Activated CD4-positive, alpha-beta T cell treated with anti-CD3 and anti-CD28 coated beads, Interleukin-2, amount 10 ng/mL, durations not matched to agents 24 days and 14 days (primary cell): ENCODE measurements around the gene GPR84. TPM values are rescaled to one million over a fixed set of nuclear protein-coding genes. Genes with fewer than 3 reads are reported as not detected.

Source experiments
- DNase-seq: peaks from one replicate; pipeline ENCODE4 v3.0.0; 2022
- H3K27ac Mint-ChIP-seq: one replicate; pipeline ENCODE4 v1.8.0; 2022; ENCODE audit warnings: mild to moderate bottlenecking, mixed read lengths
- H3K27me3 Mint-ChIP-seq: one replicate; pipeline ENCODE4 v1.8.0; 2022; ENCODE audit warnings: mixed read lengths
- H3K36me3 Mint-ChIP-seq: one replicate; pipeline ENCODE4 v1.8.0; 2022; ENCODE audit warnings: low read depth, mild to moderate bottlenecking, mixed read lengths
- H3K4me1 Mint-ChIP-seq: one replicate; pipeline ENCODE4 v1.8.0; 2021; ENCODE audit warnings: mixed read lengths
- H3K4me3 Mint-ChIP-seq: one replicate; pipeline ENCODE4 v1.8.0; 2022; ENCODE audit warnings: mild to moderate bottlenecking, moderate library complexity, mixed read lengths
- H3K9me3 Mint-ChIP-seq: one replicate; pipeline ENCODE4 v1.8.0; 2021; ENCODE audit warnings: mixed read lengths
- intact Hi-C: fragments of 100-400 bp; cut with micrococcal nuclease; formaldehyde crosslinking; loops from one replicate; pipeline ENCODE4 v1.15.1; 2023
- total RNA-seq: library from RNA; stranded (reverse); gene quantifications from 2 replicates; pipeline ENCODE4 v1.2.3, GENCODE V29; 2022

The GPR84 gene
- total RNA-seq, 1 donor from 2014 or later = 1.5 TPM

DNA sequence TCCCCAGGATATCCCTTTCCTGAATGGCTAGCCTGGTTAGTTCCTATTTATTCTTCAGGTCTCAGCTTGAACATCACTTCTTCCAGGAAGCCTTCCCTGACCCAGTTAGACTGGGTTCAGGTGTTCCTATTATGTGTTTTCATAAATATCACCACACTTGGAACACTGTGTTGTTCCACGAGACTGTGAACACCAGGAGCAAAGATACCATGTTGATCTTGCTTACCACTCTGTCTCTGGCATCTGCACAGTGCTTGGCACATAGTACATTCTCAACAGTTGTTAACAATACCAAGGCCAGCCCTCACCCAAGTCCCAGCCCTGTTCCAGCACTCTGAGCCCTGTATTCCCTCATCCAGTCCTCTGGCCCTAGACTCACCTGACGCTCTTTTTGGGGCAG lies 33.9 kb upstream of the GPR84 start:
- Mint-ChIP-seq H3K36me3 (peaks cover 68% of the 10 kb centered on the region), H3K27me3 (no peaks in the 10 kb centered on the region), H3K27ac (no peak overlapping the region), H3K4me3 (no peak overlapping the region), H3K4me1 (peaks cover 15% of the 10 kb centered on the region), H3K9me3 (no peaks in the 10 kb centered on the region)
- intact Hi-C loops = loop anchor here (2.0 kb wide), 1 partner anchor 19 kb away; no protein-coding TSS in a partner anchor
- DNase-seq = no peak

DNA sequence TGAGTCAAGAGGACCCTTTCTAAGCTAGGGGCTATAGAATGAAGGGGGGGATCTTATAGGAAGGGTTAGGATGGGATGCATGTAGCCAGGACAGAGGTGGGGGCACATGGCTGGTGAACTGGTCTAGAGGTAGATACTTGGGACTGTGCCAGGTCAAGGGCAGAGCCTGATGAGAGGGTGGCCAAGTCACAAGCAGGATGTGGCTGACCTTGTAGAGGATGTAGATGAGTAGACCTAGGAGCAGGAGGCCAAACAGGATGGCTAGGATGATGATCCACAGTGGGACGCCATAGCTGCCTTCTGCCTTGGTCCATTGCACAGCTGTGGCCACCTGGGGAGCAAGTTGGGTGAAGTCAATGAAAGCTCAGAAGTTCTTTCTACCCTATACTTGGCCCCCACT lies 32.9 kb upstream of the GPR84 start:
- H3K36me3 Mint-ChIP-seq = peaks cover 63% of the 10 kb centered on the region
- no peak for DNase-seq
- H3K9me3 Mint-ChIP-seq = no peaks in the 10 kb centered on the region
- H3K27me3 Mint-ChIP-seq = no peaks in the 10 kb centered on the region
- intact Hi-C loops = no loop called here
- H3K4me3 Mint-ChIP-seq = no peak overlapping the region
- peaks cover 18% of the 10 kb centered on the region for H3K4me1 Mint-ChIP-seq
- peak overlapping the region; percentile 43 for H3K27ac Mint-ChIP-seq

DNA sequence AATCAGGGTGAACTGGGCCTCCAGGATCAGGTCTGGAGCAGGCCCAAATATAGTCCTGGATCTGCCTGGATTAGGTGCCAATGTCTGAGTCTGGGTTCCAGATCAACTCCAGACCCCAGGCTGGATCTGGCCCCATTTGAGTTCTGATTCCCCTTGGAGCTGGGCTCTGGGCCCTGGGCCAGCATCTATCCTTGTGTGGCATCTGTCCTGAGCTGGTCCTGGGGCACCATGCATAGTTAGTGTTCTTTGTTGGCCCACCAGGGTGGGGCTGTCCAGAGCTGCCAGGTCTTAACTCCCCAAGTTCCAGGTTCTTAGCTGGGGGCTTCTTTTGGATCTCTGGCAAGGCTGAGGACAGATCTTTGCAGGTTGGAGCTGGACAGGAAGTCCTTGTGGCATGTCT lies 31.3 kb upstream of the GPR84 start:
- no peak for DNase-seq
- intact Hi-C loops = no loop called here
- peaks cover 25% of the 10 kb centered on the region for H3K4me1 Mint-ChIP-seq
- peaks cover 53% of the 10 kb centered on the region for H3K36me3 Mint-ChIP-seq
- no peak overlapping the region for H3K27ac Mint-ChIP-seq
- H3K4me3 Mint-ChIP-seq = no peak overlapping the region
- H3K27me3 Mint-ChIP-seq = no peaks in the 10 kb centered on the region
- no peaks in the 10 kb centered on the region for H3K9me3 Mint-ChIP-seq

GRCh38 chr12:54394986-54395385 lies 30.7 kb upstream of the GPR84 start:
- Mint-ChIP-seq H3K4me3 (no peak overlapping the region), H3K27me3 (no peaks in the 10 kb centered on the region), H3K4me1 (peaks cover 25% of the 10 kb centered on the region), H3K27ac (no peak overlapping the region), H3K36me3 (peaks cover 48% of the 10 kb centered on the region), H3K9me3 (no peaks in the 10 kb centered on the region)
- DNase-seq = no peak
- intact Hi-C loops = no loop called here

DNA sequence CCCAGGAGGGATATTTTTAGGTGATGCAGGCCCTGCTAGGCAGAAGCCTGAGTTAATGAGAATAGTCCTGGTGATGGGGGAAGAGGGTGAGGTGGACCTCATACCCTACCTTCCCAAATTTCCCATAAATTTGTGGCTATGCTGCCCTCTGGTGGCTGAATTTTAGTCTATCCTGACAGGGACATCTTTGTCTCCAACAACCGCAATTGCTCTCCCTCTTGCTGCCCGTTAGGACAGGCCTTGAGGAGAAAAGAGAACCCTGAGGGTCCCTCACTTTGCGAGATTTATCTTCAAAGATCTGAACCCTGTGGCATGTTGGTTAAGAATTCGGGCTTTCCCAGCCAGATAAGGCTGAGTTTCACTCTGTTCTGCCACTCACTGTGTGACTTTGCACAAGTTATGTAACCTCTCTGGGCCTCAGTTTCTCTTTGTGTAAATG lies 30.0 kb upstream of the GPR84 start:
- intact Hi-C loops = no loop called here
- Mint-ChIP-seq H3K4me3 (no peak overlapping the region), H3K9me3 (no peaks in the 10 kb centered on the region), H3K27ac (no peak overlapping the region), H3K36me3 (peaks cover 45% of the 10 kb centered on the region), H3K27me3 (no peaks in the 10 kb centered on the region), H3K4me1 (peaks cover 28% of the 10 kb centered on the region)
- peak; percentile 81 for DNase-seq

- H3K9me3 Mint-ChIP-seq = no peaks in the 10 kb centered on the region
- intact Hi-C loops = no loop called here
- no peak for DNase-seq
- H3K4me1 Mint-ChIP-seq = peaks cover 26% of the 10 kb centered on the region
- H3K36me3 Mint-ChIP-seq = peaks cover 43% of the 10 kb centered on the region
- no peak overlapping the region for H3K4me3 Mint-ChIP-seq
- peak overlapping the region; percentile 14 for H3K27ac Mint-ChIP-seq
- H3K27me3 Mint-ChIP-seq = no peaks in the 10 kb centered on the region
These were observed 29.5 kb upstream of the GPR84 start for GRCh38 chr12:54393743-54394142.

- Mint-ChIP-seq H3K27ac (no peak overlapping the region), H3K27me3 (no peaks in the 10 kb centered on the region), H3K4me1 (peaks cover 26% of the 10 kb centered on the region), H3K36me3 (peaks cover 39% of the 10 kb centered on the region), H3K4me3 (no peak overlapping the region), H3K9me3 (no peaks in the 10 kb centered on the region)
- DNase-seq = no peak
- intact Hi-C loops = no loop called here
These were observed 28.9 kb upstream of the GPR84 start for GRCh38 chr12:54393207-54393609.

DNA sequence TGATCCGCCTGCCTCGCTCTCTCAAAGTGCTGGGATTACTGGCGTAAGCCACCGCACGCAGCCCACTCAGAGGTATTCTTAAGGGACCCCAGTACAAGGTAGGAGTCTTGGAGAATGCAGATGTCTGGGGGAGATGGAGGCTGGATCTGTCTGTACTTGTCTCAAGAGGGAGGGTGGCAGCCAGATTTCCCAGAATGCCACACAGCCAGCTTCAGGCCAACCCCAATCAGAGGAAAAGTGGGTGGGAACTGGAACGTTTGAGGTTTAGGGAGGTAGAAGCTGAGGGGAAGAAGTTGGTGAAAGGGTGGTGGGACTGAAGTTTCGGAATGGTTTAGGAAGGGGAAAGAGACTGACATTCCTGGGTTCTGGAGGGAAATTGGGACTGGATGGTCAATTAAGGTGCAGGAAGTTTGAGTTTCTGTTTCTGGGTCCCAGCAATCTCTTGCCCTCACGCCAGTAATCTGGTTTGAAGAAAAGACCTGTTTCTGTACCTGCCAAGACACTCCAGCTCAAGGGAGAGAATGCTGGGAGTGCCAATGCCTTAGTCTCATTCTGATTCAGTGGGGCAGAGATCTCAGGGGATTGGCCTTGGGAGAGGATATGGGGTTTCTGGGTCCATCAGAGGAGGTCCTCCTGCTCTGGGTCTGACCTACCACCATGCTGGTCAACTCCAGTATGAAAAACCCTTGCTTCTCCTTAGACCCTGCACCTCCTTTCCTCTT lies 28.4 kb upstream of the GPR84 start:
- no peaks in the 10 kb centered on the region for H3K9me3 Mint-ChIP-seq

GRCh38 chr12:54390668-54391551 lies 26.6 kb upstream of the GPR84 start:
- Mint-ChIP-seq H3K9me3 (no peaks in the 10 kb centered on the region), H3K27me3 (no peaks in the 10 kb centered on the region), H3K36me3 (peaks cover 21% of the 10 kb centered on the region), H3K4me1 (peaks cover 29% of the 10 kb centered on the region), H3K4me3 (peak overlapping the region; percentile 71), H3K27ac (no peak overlapping the region)
- intact Hi-C loops = no loop called here
- DNase-seq = peak; percentile 87

More for the DNA sequence above, 28.4 kb upstream of the GPR84 start:
- H3K4me1 Mint-ChIP-seq = peaks cover 26% of the 10 kb centered on the region
- no peaks in the 10 kb centered on the region for H3K27me3 Mint-ChIP-seq
- intact Hi-C loops = no loop called here
- no peak overlapping the region for H3K27ac Mint-ChIP-seq
- H3K36me3 Mint-ChIP-seq = peaks cover 34% of the 10 kb centered on the region
- no peak overlapping the region for H3K4me3 Mint-ChIP-seq
- no peak for DNase-seq

DNA sequence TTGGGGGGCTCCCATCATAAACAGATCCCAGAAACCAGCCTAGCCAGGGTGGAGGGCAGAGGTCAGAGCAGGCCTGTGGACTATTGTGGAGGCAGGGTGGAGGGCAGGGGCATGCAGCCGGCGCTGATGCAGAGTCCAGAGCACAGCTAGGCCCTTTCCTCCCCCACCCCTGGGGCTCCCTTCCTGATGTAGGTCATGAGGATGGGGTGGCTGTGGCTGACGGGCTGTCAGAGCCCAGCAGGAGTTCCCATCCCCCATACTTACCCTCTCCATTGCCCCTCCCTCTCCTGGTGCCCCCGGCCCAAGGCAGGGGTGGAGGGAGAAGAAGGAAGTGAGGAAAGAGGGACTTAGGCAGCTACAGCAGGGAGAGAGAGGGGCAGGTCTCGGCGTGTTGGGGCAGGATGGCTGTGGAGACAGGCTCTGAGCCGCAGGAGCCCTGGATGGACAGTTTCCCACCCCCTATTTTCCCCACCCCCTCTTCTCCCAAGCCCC lies 25.9 kb upstream of the GPR84 start:
- intact Hi-C loops = no loop called here
- peak overlapping the region; percentile 31 for H3K4me3 Mint-ChIP-seq
- no peaks in the 10 kb centered on the region for H3K27me3 Mint-ChIP-seq
- H3K4me1 Mint-ChIP-seq = peaks cover 29% of the 10 kb centered on the region
- DNase-seq = no peak
- peaks cover 19% of the 10 kb centered on the region for H3K36me3 Mint-ChIP-seq
- H3K9me3 Mint-ChIP-seq = no peaks in the 10 kb centered on the region
- no peak overlapping the region for H3K27ac Mint-ChIP-seq

- H3K4me1 Mint-ChIP-seq = peaks cover 27% of the 10 kb centered on the region
- DNase-seq = no peak
- peaks cover 13% of the 10 kb centered on the region for H3K36me3 Mint-ChIP-seq
- H3K27me3 Mint-ChIP-seq = no peaks in the 10 kb centered on the region
- peak overlapping the region; percentile 11 for H3K27ac Mint-ChIP-seq
- intact Hi-C loops = no loop called here
- peak overlapping the region; percentile 38 for H3K4me3 Mint-ChIP-seq
- H3K9me3 Mint-ChIP-seq = no peaks in the 10 kb centered on the region
These were observed 25.4 kb upstream of the GPR84 start for GRCh38 chr12:54389607-54390175.

GRCh38 chr12:54389134-54389508 lies 24.8 kb upstream of the GPR84 start:
- Mint-ChIP-seq H3K4me3 (no peak overlapping the region), H3K4me1 (peaks cover 22% of the 10 kb centered on the region), H3K27ac (no peak overlapping the region), H3K9me3 (no peaks in the 10 kb centered on the region), H3K27me3 (no peaks in the 10 kb centered on the region), H3K36me3 (peaks cover 8% of the 10 kb centered on the region)
- DNase-seq = no peak
- intact Hi-C loops = no loop called here

DNA sequence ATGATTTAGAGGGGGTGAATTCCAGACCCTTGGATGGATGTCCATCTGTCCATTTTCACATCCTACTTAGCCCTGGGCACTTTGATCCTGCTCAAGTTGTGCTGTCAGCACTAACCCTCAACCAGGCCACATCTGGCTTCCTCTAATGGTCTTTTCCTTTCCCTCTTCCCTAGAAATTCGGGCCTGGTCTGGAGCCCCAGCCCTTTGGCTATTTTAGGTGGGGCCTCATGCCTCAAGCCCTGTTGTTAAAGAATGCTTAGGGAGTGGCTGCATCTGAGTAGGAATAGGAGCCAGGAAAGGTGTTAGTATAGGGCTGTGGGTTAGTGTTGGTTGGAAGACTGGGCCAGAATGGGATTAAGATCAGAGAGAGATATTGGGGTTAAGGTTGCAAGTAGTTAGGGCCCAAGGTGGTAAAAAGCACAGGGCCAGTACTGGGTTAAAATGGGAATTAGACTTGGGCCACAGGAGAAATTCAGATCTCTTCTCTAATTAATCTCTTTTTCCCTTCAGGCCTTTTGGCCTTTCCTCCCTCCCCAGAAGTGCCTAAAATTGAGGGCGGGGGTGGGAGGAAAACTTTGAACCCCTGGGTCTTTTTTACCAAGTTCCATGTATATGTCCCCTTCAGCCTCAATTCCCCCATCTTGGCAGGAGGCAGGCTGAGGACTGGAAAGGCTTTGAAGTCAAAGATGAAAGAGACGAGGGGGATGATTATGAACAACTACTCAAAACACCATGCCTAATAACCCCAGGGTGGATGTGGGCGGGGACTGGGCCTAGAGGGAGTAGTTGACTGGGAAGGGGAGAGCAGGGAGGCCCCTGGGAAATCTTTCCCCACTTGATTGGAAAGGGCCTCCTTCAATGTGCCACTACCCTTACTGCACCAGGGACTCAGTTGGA lies 24.2 kb upstream of the GPR84 start:
- H3K27me3 Mint-ChIP-seq = no peaks in the 10 kb centered on the region
- H3K9me3 Mint-ChIP-seq = no peaks in the 10 kb centered on the region
- no peak overlapping the region for H3K4me3 Mint-ChIP-seq
- peaks cover 5% of the 10 kb centered on the region for H3K36me3 Mint-ChIP-seq
- DNase-seq = no peak
- intact Hi-C loops = no loop called here
- peaks cover 16% of the 10 kb centered on the region for H3K4me1 Mint-ChIP-seq
- H3K27ac Mint-ChIP-seq = no peak overlapping the region
